ENCODE measurements around the gene ELMO3.

Gene ELMO3

GRCh38 chr16:67192781-67193361 lies 6.1 kb upstream of the ELMO3 start:
- peak overlapping the region; percentile 68 to 87 for H3K4me3 ChIP-seq
- H3K9me3 ChIP-seq: no peaks in the 10 kb centered on the region
- H3K27ac ChIP-seq: peak overlapping the region; percentile 66 to 75
- intact Hi-C loops (cut with DNase I; ENCODE audit: low total_unique reads): no loop called here
- peaks cover 36 to 50% (median 43%) of the 10 kb centered on the region in 3 donors for H3K36me3 ChIP-seq
- no peak for DNase-seq
- H3K27me3 ChIP-seq: no peaks in the 10 kb centered on the region
- TF ChIP-seq CTCF (IDR thresholded peaks at IDR 0.05): no peak
- peaks cover 12 to 29% (median 22%) of the 10 kb centered on the region in 4 donors for H3K4me1 ChIP-seq

GRCh38 chr16:67193536-67193935 lies 5.4 kb upstream of the ELMO3 start:
- TF ChIP-seq CTCF (IDR thresholded peaks at IDR 0.05): no peak
- peak overlapping the region in 1 of 2 donors; percentile 75 for H3K27ac ChIP-seq
- H3K4me3 ChIP-seq: peak overlapping the region; percentile 68 to 87
- H3K27me3 ChIP-seq: no peaks in the 10 kb centered on the region
- H3K9me3 ChIP-seq: no peaks in the 10 kb centered on the region
- no peak for DNase-seq
- intact Hi-C loops (cut with DNase I; ENCODE audit: low total_unique reads): no loop called here
- H3K4me1 ChIP-seq: peaks cover 12 to 35% (median 25%) of the 10 kb centered on the region in 4 donors
- peaks cover 41 to 56% (median 46%) of the 10 kb centered on the region in 3 donors for H3K36me3 ChIP-seq

GRCh38 chr16:67194260-67194659 lies 4.7 kb upstream of the ELMO3 start:
- no peak for DNase-seq
- intact Hi-C loops (cut with DNase I; ENCODE audit: low total_unique reads): no loop called here
- Histone ChIP-seq H3K9me3 (no peaks in the 10 kb centered on the region), H3K4me3 (no peak overlapping the region), H3K36me3 (peaks cover 41 to 57% (median 46%) of the 10 kb centered on the region in 3 donors), H3K27me3 (no peaks in the 10 kb centered on the region), H3K4me1 (peaks cover 12 to 42% (median 25%) of the 10 kb centered on the region in 4 donors), H3K27ac (no peak overlapping the region)
- TF ChIP-seq CTCF (IDR thresholded peaks at IDR 0.05): no peak

GRCh38 chr16:67195676-67196075 lies 3.3 kb upstream of the ELMO3 start:
- H3K27me3 ChIP-seq: no peaks in the 10 kb centered on the region
- no peak for TF ChIP-seq CTCF (IDR thresholded peaks at IDR 0.05)
- H3K27ac ChIP-seq: no peak overlapping the region
- no peaks in the 10 kb centered on the region for H3K9me3 ChIP-seq
- H3K36me3 ChIP-seq: peaks cover 41 to 59% (median 46%) of the 10 kb centered on the region in 3 donors
- DNase-seq: no peak
- peaks cover 12 to 49% (median 25%) of the 10 kb centered on the region in 4 donors for H3K4me1 ChIP-seq
- intact Hi-C loops (cut with DNase I; ENCODE audit: low total_unique reads): no loop called here
- H3K4me3 ChIP-seq: no peak overlapping the region

- Histone ChIP-seq H3K27me3 (no peaks in the 10 kb centered on the region), H3K27ac (no peak overlapping the region), H3K36me3 (peaks cover 41 to 71% (median 51%) of the 10 kb centered on the region in 3 donors), H3K4me3 (no peak overlapping the region), H3K9me3 (no peaks in the 10 kb centered on the region), H3K4me1 (peaks cover 12 to 43% (median 19%) of the 10 kb centered on the region in 4 donors)
- intact Hi-C loops (cut with DNase I; ENCODE audit: low total_unique reads): no loop called here
- no peak for TF ChIP-seq CTCF (IDR thresholded peaks at IDR 0.05)
- DNase-seq: no peak
Observed at GRCh38 chr16:67196881-67197280, 2.0 kb upstream of the ELMO3 start.
